Measurements from ENCODE around the gene PROC.

Gene PROC

GRCh38 chr2:127418300-127419111, at the start of gene PROC:
Gene PROC (plus strand): TSS chr2:127418427. CDS start chr2:127419943, 1,516 bp downstream.
- Mint-ChIP-seq H3K9me3 (ENCODE audit: low read depth) (no peaks in the 10 kb centered on the region), H3K27me3 (peaks cover 12% of the 10 kb centered on the region), H3K27ac (no peak within 1 kb of the TSS), H3K4me3 (peak within 1 kb of the TSS; percentile 42), H3K36me3 (no peaks in the 10 kb centered on the region), H3K4me1 (ENCODE audit: low read depth) (peaks cover 20% of the 10 kb centered on the region)

DNA sequence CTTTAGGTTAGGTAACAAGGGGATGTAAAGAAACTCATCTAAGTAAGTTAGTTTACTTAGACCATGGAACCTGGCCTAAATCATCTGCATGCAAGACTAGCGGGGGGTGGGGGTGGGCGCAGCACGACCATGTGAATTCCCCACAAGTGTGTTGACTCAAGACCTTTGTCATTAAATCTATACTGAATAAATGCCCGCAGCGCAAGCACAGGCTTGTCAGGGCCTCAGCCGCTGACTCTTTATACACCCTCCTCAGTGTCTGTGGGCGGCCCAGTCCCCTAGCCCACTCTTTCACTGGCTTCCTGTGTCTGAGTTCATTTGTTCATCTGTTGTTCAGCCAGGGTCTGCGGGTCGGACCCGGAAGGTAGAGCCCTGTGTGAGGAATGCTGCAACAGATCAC, 48.2 kb upstream of the PROC start:
- Mint-ChIP-seq H3K9me3 (ENCODE audit: low read depth) (peaks cover 5% of the 10 kb centered on the region), H3K4me1 (ENCODE audit: low read depth) (peaks cover 37% of the 10 kb centered on the region), H3K4me3 (no peak overlapping the region), H3K27ac (no peak overlapping the region), H3K27me3 (no peaks in the 10 kb centered on the region), H3K36me3 (peaks cover 31% of the 10 kb centered on the region)

DNA sequence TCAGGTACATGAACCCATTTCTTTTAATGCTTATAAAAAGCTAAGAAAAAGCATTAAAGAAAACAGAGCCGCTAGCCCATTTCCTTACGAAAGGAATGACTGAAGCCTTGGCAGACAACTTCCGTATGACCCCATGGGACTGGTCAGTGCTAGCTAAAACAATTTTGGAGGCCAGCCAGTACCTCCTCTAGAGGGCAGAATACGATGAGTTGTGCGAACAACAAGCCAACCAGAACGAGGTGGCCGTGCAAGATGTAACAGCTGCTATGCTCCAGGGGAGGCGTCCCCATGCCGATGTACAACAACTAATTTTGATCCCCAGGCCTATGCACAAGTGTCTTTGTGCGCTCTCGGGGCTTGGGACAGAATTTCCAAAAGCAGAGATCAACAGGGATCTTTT, 47.2 kb upstream of the PROC start:
- peaks cover 36% of the 10 kb centered on the region for H3K36me3 Mint-ChIP-seq
- H3K9me3 Mint-ChIP-seq (ENCODE audit: low read depth): peaks cover 8% of the 10 kb centered on the region
- no peaks in the 10 kb centered on the region for H3K27me3 Mint-ChIP-seq
- H3K27ac Mint-ChIP-seq: no peak overlapping the region
- no peak overlapping the region for H3K4me3 Mint-ChIP-seq
- peaks cover 30% of the 10 kb centered on the region for H3K4me1 Mint-ChIP-seq (ENCODE audit: low read depth)

DNA sequence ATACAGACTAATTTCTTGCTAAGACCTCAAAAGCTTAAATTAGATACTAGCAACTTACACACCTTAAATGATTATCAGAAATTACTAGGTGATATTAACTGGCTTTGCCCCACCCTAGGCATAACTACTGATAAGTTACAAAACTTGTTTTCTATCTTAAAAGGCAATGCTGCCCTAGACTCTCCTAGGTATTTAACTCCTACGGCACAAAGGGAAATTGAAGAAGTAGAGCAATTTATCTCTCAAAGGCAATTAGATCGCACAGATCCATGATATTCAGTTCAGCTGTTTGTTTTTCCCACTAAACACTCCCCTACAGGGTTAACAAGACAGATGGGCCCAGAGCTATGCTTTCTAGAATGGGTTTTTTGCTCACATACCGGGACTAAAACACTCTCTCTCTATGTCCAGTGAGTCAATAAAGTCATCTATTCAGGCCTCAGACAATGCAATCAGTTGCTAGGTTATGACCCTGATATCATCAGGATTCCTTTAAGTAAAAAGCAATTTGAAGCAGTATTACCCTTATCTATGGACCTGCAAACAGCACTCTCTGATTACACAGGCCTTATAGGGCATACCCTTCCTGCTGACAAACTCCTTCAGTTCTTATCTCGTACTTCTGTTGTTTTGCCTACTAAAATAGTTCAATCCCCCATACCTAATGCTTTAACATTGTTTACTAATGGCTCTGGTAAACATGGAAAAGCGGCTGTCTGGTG, 44.7 kb upstream of the PROC start:
- Mint-ChIP-seq H3K27me3 (no peaks in the 10 kb centered on the region), H3K4me1 (ENCODE audit: low read depth) (peaks cover 22% of the 10 kb centered on the region), H3K27ac (no peak overlapping the region), H3K36me3 (peaks cover 41% of the 10 kb centered on the region), H3K4me3 (no peak overlapping the region), H3K9me3 (ENCODE audit: low read depth) (peaks cover 8% of the 10 kb centered on the region)

DNA sequence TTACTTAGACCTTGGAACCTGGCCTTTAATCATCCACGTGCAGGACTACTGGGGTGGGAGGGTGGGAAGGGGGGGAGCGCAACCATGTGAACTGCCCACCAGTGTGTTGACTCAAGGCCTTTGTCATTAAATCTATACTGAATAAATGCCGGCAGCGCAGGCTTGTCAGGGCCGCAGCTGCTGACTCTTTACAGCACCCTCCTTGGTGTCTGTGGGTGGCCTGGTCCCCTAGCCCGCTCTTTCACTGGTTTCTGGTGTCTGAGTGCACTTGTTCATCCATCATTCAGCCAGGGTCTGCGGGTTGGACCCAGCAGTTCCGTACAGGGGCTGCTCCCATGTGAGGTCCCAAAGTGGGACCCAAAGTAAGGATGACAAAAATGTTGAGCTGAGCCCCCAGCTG, 42.0 kb upstream of the PROC start:
- Mint-ChIP-seq H3K36me3 (peaks cover 29% of the 10 kb centered on the region), H3K27me3 (no peaks in the 10 kb centered on the region), H3K27ac (no peak overlapping the region), H3K4me3 (no peak overlapping the region), H3K9me3 (ENCODE audit: low read depth) (peaks cover 8% of the 10 kb centered on the region), H3K4me1 (ENCODE audit: low read depth) (peaks cover 39% of the 10 kb centered on the region)

- H3K4me3 Mint-ChIP-seq: no peak overlapping the region
Observed at GRCh38 chr2:127377262-127377661, 41.0 kb upstream of the PROC start.

DNA sequence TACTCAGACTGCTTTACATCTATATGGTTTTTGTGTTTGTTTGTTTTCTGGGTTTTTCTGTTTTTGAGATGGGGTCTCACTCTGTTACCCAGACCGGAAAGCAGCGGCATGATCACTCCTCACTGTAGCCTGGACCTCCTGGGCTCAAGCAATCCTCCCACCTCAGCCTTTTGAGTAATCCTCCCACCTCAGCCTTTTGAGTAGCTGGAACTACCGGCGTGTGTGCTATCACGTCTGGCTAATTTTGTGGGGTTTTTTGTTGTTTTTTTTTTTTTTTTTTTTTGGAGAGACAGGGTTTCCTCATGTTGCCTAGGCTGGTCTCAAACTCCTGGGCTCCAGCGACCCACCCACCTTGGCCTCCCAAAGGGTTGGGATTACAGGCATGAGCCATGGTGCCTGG, 39.5 kb upstream of the PROC start:
- Mint-ChIP-seq H3K36me3 (peaks cover 20% of the 10 kb centered on the region), H3K9me3 (ENCODE audit: low read depth) (peaks cover 4% of the 10 kb centered on the region), H3K27me3 (no peaks in the 10 kb centered on the region), H3K27ac (no peak overlapping the region), H3K4me3 (no peak overlapping the region), H3K4me1 (ENCODE audit: low read depth) (peaks cover 59% of the 10 kb centered on the region)

More at GRCh38 chr2:127377262-127377661, 41.0 kb upstream of the PROC start:
- H3K27me3 Mint-ChIP-seq: no peaks in the 10 kb centered on the region
- peaks cover 46% of the 10 kb centered on the region for H3K4me1 Mint-ChIP-seq (ENCODE audit: low read depth)
- peaks cover 26% of the 10 kb centered on the region for H3K36me3 Mint-ChIP-seq
- H3K9me3 Mint-ChIP-seq (ENCODE audit: low read depth): peaks cover 8% of the 10 kb centered on the region
- no peak overlapping the region for H3K27ac Mint-ChIP-seq

DNA sequence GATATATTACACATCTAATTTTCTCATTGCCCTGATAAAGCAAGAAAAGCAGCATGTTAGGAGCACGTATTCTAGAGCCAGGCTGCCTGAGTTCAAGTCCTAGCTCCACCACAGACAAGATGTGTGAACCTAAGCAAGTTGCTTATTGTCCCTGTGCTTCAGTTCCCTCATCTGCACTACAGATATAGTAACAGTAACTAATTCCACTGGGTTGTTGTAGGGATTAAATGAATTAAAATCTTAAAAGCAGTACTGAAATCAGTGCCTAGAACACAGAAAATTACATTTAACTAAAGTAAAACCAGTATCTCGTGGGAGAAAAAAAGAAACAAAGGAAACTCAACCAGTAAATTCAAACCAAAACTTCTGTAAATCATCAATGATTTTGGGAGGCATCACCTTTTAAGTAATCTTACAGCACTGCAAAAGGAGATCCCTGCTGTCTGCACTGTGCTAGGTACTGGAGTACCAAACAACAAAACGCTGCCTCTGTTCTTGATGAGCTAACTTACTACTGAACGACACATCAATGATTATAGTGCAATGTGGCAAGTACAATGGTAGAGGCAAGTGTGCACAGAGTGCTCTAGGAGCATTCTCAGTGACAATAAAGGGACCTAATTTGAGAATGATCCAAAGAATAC, 38.4 kb upstream of the PROC start:
- H3K4me1 Mint-ChIP-seq (ENCODE audit: low read depth): peaks cover 65% of the 10 kb centered on the region

GRCh38 chr2:127381762-127382161, 36.5 kb upstream of the PROC start:
- H3K9me3 Mint-ChIP-seq (ENCODE audit: low read depth): no peaks in the 10 kb centered on the region
- H3K4me1 Mint-ChIP-seq (ENCODE audit: low read depth): peaks cover 81% of the 10 kb centered on the region
- peaks cover 11% of the 10 kb centered on the region for H3K36me3 Mint-ChIP-seq
- H3K4me3 Mint-ChIP-seq: peak overlapping the region; percentile 44
- H3K27me3 Mint-ChIP-seq: no peaks in the 10 kb centered on the region
- peak overlapping the region; percentile 25 for H3K27ac Mint-ChIP-seq

More for the DNA sequence above, 38.4 kb upstream of the PROC start:
- Mint-ChIP-seq H3K27ac (peak overlapping the region; percentile 52), H3K36me3 (peaks cover 17% of the 10 kb centered on the region), H3K9me3 (ENCODE audit: low read depth) (peaks cover 4% of the 10 kb centered on the region), H3K4me3 (no peak overlapping the region), H3K27me3 (no peaks in the 10 kb centered on the region)

GRCh38 chr2:127382831-127383230, 35.4 kb upstream of the PROC start:
- H3K9me3 Mint-ChIP-seq (ENCODE audit: low read depth): no peaks in the 10 kb centered on the region
- H3K4me3 Mint-ChIP-seq: no peak overlapping the region
- H3K27ac Mint-ChIP-seq: no peak overlapping the region
- peaks cover 81% of the 10 kb centered on the region for H3K4me1 Mint-ChIP-seq (ENCODE audit: low read depth)
- H3K27me3 Mint-ChIP-seq: no peaks in the 10 kb centered on the region
- peaks cover 11% of the 10 kb centered on the region for H3K36me3 Mint-ChIP-seq

DNA sequence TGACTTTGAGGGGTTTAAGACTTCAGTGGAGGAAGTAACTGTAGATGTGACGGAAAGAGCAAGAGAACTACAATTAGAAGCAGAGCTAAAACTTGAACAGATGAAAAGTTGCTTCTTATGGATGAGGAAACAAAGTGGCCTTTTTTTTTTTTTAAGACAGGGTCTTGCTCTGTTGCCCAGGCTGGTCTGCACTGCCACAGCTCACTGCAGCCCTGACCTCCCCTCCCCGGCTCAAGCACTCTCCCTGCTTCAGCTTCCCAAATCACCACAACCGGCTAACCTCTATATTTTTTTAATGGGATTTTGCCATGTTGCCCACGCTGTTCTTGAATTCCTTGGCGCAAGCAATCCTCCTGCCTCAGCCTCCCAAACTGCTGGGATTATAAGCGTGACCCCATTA, 33.7 kb upstream of the PROC start:
- peaks cover 82% of the 10 kb centered on the region for H3K4me1 Mint-ChIP-seq (ENCODE audit: low read depth)

GRCh38 chr2:127386246-127386645, 32.0 kb upstream of the PROC start:
- peak overlapping the region; percentile 83 for H3K27ac Mint-ChIP-seq

More for the DNA sequence above, 33.7 kb upstream of the PROC start:
- Mint-ChIP-seq H3K4me3 (peak overlapping the region; percentile 25), H3K9me3 (ENCODE audit: low read depth) (no peaks in the 10 kb centered on the region), H3K27me3 (no peaks in the 10 kb centered on the region), H3K36me3 (peaks cover 8% of the 10 kb centered on the region), H3K27ac (peak overlapping the region; percentile 46)

GRCh38 chr2:127386764-127387654, 31.2 kb upstream of the PROC start:
- Mint-ChIP-seq H3K27me3 (no peaks in the 10 kb centered on the region), H3K4me3 (peak overlapping the region; percentile 94), H3K4me1 (ENCODE audit: low read depth) (peaks cover 69% of the 10 kb centered on the region), H3K36me3 (peaks cover 7% of the 10 kb centered on the region), H3K9me3 (ENCODE audit: low read depth) (no peaks in the 10 kb centered on the region), H3K27ac (peak overlapping the region; percentile 83)

More at GRCh38 chr2:127386246-127386645, 32.0 kb upstream of the PROC start:
- H3K4me1 Mint-ChIP-seq (ENCODE audit: low read depth): peaks cover 76% of the 10 kb centered on the region
- no peaks in the 10 kb centered on the region for H3K9me3 Mint-ChIP-seq (ENCODE audit: low read depth)
- H3K27me3 Mint-ChIP-seq: no peaks in the 10 kb centered on the region
- peak overlapping the region; percentile 94 for H3K4me3 Mint-ChIP-seq
- H3K36me3 Mint-ChIP-seq: peaks cover 8% of the 10 kb centered on the region

Measured in activated naive CD8-positive, alpha-beta T cell (primary cell).